Measurements from ENCODE around the gene EDC4. TPM values are rescaled to one million over a fixed set of nuclear protein-coding genes. Genes with fewer than 3 reads are reported as not detected.

EDC4 gene
- total and polyA plus RNA-seq, 2 of the 13 experiments (the other 11 are each of a cell fraction or from before 2014, with no cell fraction given), result 51.4 to 59.1 TPM

- TF ChIP-seq SMARCE1 (IDR thresholded peaks at IDR 0.05; ENCODE audit: borderline replicate concordance) (no peak), ZNF512 (CRISPR knock-in tag; IDR thresholded peaks at IDR 0.05) (no peak), KLF16 (CRISPR knock-in tag; IDR thresholded peaks at IDR 0.05) (peak in 1 of 2 experiments; percentile 4; a peak in 1 of 4 replicates), NKX3-1 (CRISPR knock-in tag; IDR thresholded peaks at IDR 0.05) (0 out of 2 replicates have a peak, but pooled peaks have one; percentile 77), ZFP91 (CRISPR knock-in tag; IDR thresholded peaks at IDR 0.05; ENCODE audit: borderline replicate concordance) (peak; percentile 76; the same call in 1 of the 2 replicates), BRD4 (CRISPR knock-in tag; IDR thresholded peaks at IDR 0.05) (peak; percentile 83), ZNF180 (CRISPR knock-in tag; IDR thresholded peaks at IDR 0.05; ENCODE audit: borderline replicate concordance, low read depth) (no peak), NR1H2 (CRISPR knock-in tag; IDR thresholded peaks at IDR 0.05; ENCODE audit: borderline replicate concordance, low read depth) (peak; percentile 95; the same call in 1 of the 2 replicates), REXO4 (CRISPR knock-in tag; IDR thresholded peaks at IDR 0.05; ENCODE audit: borderline replicate concordance) (peak; percentile 78; the same call in 1 of the 2 replicates), MTF2 (CRISPR knock-in tag; IDR thresholded peaks at IDR 0.05; ENCODE audit: borderline replicate concordance) (no peak), CBFB (CRISPR knock-in tag; IDR thresholded peaks at IDR 0.05) (0 out of 2 replicates have a peak, but pooled peaks have one; percentile 13), SIX1 (CRISPR knock-in tag; IDR thresholded peaks at IDR 0.05; ENCODE audit: borderline replicate concordance) (peak; percentile 83; the same call in 1 of the 2 replicates), MAX (IDR thresholded peaks at IDR 0.05) (peak; percentile 69), ZFP90 (CRISPR knock-in tag; IDR thresholded peaks at IDR 0.05; ENCODE audit: borderline replicate concordance) (no peak; the same call in none of the 2 replicates), ZNF335 (CRISPR knock-in tag; IDR thresholded peaks at IDR 0.05) (0 out of 2 replicates have a peak, but pooled peaks have one; percentile 31), POLR2AphosphoS2 (IDR thresholded peaks at IDR 0.05; ENCODE audit: low read depth, low read length) (no peak), EED (CRISPR knock-in tag; IDR thresholded peaks at IDR 0.05) (peak; percentile 86), ZNF563 (CRISPR knock-in tag; IDR thresholded peaks at IDR 0.05) (peak; percentile 96), HOXA5 (CRISPR knock-in tag; IDR thresholded peaks at IDR 0.05) (0 out of 2 replicates have a peak, but pooled peaks have one; percentile 51), ZBTB46 (CRISPR knock-in tag; IDR thresholded peaks at IDR 0.05; ENCODE audit: borderline replicate concordance) (no peak), AGO2 (optimal IDR thresholded peaks at IDR 0.05; ENCODE audit: low read depth, low read length) (peak; percentile 91), MEIS1 (CRISPR knock-in tag; IDR thresholded peaks at IDR 0.05; ENCODE audit: borderline replicate concordance) (no peak; the same call in none of the 2 replicates)
Observed at GRCh38 chr16:67892899-67893742, 20.3 kb downstream of the EDC4 start, which contains the start of gene PSKH1 (continued).
